CD8-positive, alpha-beta memory T cell (primary cell): ENCODE data around the gene KLB. TPM values are rescaled to one million over a fixed set of nuclear protein-coding genes. Genes with fewer than 3 reads are reported as not detected.
"Not testable (repeated sequence)": the region's sequence is repeated elsewhere in the genome, so short reads cannot be mapped to it uniquely, and the experiment has no call there.

Experiments
- CTCF ChIA-PET: fragments of 350-600 bp; sonication (Branson Sonifier 250); formaldehyde crosslinking; loops from one replicate; lab custom pipeline; 2021; ENCODE audit warnings: antibody characterized with exemption; lab: Charles Lee
- POLR2A ChIA-PET: fragments of 350-600 bp; sonication (Branson Sonifier 250); formaldehyde crosslinking; loops from one replicate; lab custom pipeline; 2021; ENCODE audit warnings: antibody characterized with exemption; lab: Charles Lee
- DNase-seq, 5 donors: peaks; one replicate each; pipeline versions ENCODE4 v3.0.0 to v3.0.0-alpha.2; 2020 to 2022; ENCODE audit warnings: mixed read lengths in 1 of 5
- H3K27ac ChIP-seq: one replicate; pipeline ENCODE4 v1.7.0; 2013; ENCODE audit warnings: low read depth, mild to moderate bottlenecking, low read length, moderate library complexity
- H3K27me3 ChIP-seq: 2 replicates; pipeline ENCODE4 v1.7.0; 2013; ENCODE audit warnings: low read length, mild to moderate bottlenecking; ENCODE audit not compliant: insufficient read depth, poor library complexity, severe bottlenecking
- H3K36me3 ChIP-seq: 2 replicates; pipeline ENCODE4 v1.7.0; 2013; ENCODE audit warnings: mild to moderate bottlenecking, low read length, moderate library complexity; ENCODE audit not compliant: insufficient read depth
- H3K4me1 ChIP-seq: 2 replicates; pipeline ENCODE4 v1.7.0; 2013; ENCODE audit warnings: mild to moderate bottlenecking, low read length, moderate library complexity; ENCODE audit not compliant: insufficient read depth
- H3K4me3 ChIP-seq: 2 replicates; pipeline ENCODE4 v1.7.0; 2013; ENCODE audit warnings: mild to moderate bottlenecking, low read length
- H3K9me3 ChIP-seq: 2 replicates; pipeline ENCODE4 v1.7.0; 2013; ENCODE audit warnings: mild to moderate bottlenecking, low read length
- H3K27ac Mint-ChIP-seq, 8 donors: one replicate each; pipeline ENCODE4 v1.8.0; 2020 to 2021; ENCODE audit warnings: mixed read lengths in 8 of 8, mild to moderate bottlenecking in 6 of 8, inconsistent platforms in 3 of 8, moderate library complexity in 3 of 8
- H3K27me3 Mint-ChIP-seq, 2 donors: one replicate each; pipeline ENCODE4 v1.8.0; 2020 to 2021; ENCODE audit warnings: mixed read lengths in 2 of 2, mild to moderate bottlenecking in 1 of 2, moderate library complexity in 1 of 2
- H3K36me3 Mint-ChIP-seq, 3 donors: one replicate each; pipeline ENCODE4 v1.8.0; 2020 to 2021; ENCODE audit warnings: mixed read lengths in 3 of 3, inconsistent platforms in 1 of 3, mild to moderate bottlenecking in 1 of 3
- H3K4me1 Mint-ChIP-seq, 3 donors: one replicate each; pipeline ENCODE4 v1.8.0; 2020 to 2021; ENCODE audit warnings: mixed read lengths in 3 of 3, inconsistent platforms in 1 of 3, mild to moderate bottlenecking in 1 of 3
- H3K4me3 Mint-ChIP-seq, 7 donors: one replicate each; pipeline ENCODE4 v1.8.0; 2020 to 2021; ENCODE audit warnings: mixed read lengths in 7 of 7, mild to moderate bottlenecking in 6 of 7, moderate library complexity in 4 of 7, inconsistent platforms in 2 of 7
- H3K9me3 Mint-ChIP-seq, 5 donors: one replicate each; pipeline ENCODE4 v1.8.0; 2020 to 2022; ENCODE audit warnings: mixed read lengths in 5 of 5, mild to moderate bottlenecking in 3 of 5, moderate library complexity in 2 of 5, inconsistent platforms in 1 of 5
- polyA plus RNA-seq: library from polyadenylated mRNA; unstranded; fragments of 300-500 nt; fragmentation: Illumina TruSeq; gene quantifications from one replicate; pipeline ENCODE4 v1.2.3, GENCODE V29; 2021
- total RNA-seq, 2 experiments: library from RNA; stranded (reverse); gene quantifications; one replicate each; pipeline ENCODE4 v1.2.3, GENCODE V29; 2021

Gene KLB
- total and polyA plus RNA-seq, 3 experiments from 2014 or later, result not detected

DNA sequence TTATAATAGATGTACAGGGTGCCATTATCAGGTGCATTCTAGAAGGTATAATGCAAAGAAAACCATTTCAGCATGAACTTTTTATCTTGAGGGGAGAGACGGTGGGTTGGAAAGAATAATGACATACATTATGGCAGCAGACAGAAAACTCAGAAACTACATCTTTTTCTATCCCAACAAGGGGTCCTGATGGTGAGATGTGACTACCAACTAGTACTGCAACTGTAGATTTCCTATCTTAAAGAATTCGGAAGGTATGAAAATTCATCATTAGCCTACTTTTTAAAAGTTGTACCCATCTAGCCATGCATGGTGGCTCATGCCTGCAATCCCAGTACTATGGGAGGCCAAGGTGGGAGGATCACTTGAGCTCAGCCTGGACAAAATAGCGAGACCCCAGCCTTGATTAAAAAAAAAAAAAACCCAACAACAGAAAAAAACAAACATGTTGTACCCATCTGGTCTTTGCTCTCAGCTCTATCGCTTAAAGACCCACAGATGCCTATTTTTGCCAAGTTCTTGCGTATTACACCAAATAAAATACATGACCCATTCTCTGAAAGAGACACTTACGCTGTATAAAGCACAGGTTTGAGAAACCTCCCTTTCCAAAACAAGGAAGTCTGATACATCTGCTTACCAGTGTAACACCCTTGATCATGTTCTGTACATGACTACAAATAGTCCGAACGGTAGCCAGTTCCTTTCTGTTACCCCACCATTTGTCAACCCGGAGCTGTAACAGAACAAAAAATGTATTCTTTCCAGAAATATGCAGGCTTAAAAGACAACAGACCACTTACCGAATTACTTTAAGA lies 50.4 kb downstream of the KLB start:
- H3K27me3 ChIP-seq, result no peaks in the 10 kb centered on the region
- H3K4me3 ChIP-seq, result peak overlapping the region; percentile 85
- ChIA-PET CTCF (interaction anchor here (1.0 to 1.5 kb wide), 2 partner anchors 91 to 525 kb away, joined by 3 to 4 read pairs; partner anchors contain the start of gene RFC1), POLR2A (interaction anchor here (0.7 to 3.2 kb wide), 5 partner anchors 8 to 275 kb away, joined by 3 to 25 read pairs (median 4); partner anchors contain the start of genes RFC1 and WDR19)
- no peaks in the 10 kb centered on the region for H3K9me3 ChIP-seq
- Mint-ChIP-seq H3K4me1 (peaks cover 38 to 64% (median 58%) of the 10 kb centered on the region in 3 donors), H3K27me3 (no peaks in the 10 kb centered on the region), H3K36me3 (peaks cover 5 to 77% (median 26%) of the 10 kb centered on the region in 3 donors), H3K4me3 (peak overlapping the region; percentile 91 to 99 (median 98)), H3K27ac (peak overlapping the region; percentile 88 to 100 (median 100)), H3K9me3 (no peaks in the 10 kb centered on the region)
- H3K4me1 ChIP-seq, result peaks cover 26% of the 10 kb centered on the region
- H3K27ac ChIP-seq, result peak overlapping the region; percentile 99
- DNase-seq, result no peak
- H3K36me3 ChIP-seq, result peaks cover 41% of the 10 kb centered on the region

DNA sequence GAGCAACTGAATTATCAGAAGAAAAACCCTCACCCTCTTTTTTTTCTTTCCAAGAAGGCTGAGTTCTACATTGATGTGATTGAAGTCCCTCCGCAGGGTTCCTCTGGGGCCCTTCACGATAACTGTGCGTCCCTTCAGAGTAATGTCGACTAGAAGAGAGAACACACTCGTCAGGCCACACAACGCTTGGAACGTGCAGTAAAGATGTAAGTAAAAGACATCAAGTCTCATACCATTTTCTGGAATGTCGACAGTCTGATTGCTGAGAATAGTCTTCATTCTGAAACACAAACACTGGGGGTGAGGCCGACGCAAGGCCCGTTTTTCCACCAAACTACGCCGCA lies 51.4 kb downstream of the KLB start:
- peaks cover 31% of the 10 kb centered on the region for H3K36me3 ChIP-seq
- POLR2A ChIA-PET, result interaction anchor here (0.7 to 3.2 kb wide), 10 partner anchors 9 to 413 kb away, joined by 3 to 25 read pairs (median 4); partner anchors contain the start of genes RFC1, SMIM14, UBE2K and UGDH
- not testable (repeated sequence) for DNase-seq, H3K9me3 ChIP-seq, H3K9me3 Mint-ChIP-seq, H3K27me3 ChIP-seq, H3K27me3 Mint-ChIP-seq
- H3K4me1 ChIP-seq, result peaks cover 26% of the 10 kb centered on the region
- Mint-ChIP-seq H3K27ac (peak overlapping the region; percentile 99 to 100 (median 100)), H3K4me1 (peaks cover 38 to 62% (median 57%) of the 10 kb centered on the region in 3 donors), H3K4me3 (peak overlapping the region; percentile 91 to 99 (median 98)), H3K36me3 (peaks cover 5 to 70% (median 21%) of the 10 kb centered on the region in 3 donors)
- H3K27ac ChIP-seq, result peak overlapping the region; percentile 99
- H3K4me3 ChIP-seq, result peak overlapping the region; percentile 85
- CTCF ChIA-PET, result interaction anchor here (1.0 to 1.5 kb wide), 5 partner anchors 11 to 524 kb away, joined by 3 to 5 read pairs (median 4); partner anchors contain the start of genes PDS5A, RFC1 and UBE2K

DNA sequence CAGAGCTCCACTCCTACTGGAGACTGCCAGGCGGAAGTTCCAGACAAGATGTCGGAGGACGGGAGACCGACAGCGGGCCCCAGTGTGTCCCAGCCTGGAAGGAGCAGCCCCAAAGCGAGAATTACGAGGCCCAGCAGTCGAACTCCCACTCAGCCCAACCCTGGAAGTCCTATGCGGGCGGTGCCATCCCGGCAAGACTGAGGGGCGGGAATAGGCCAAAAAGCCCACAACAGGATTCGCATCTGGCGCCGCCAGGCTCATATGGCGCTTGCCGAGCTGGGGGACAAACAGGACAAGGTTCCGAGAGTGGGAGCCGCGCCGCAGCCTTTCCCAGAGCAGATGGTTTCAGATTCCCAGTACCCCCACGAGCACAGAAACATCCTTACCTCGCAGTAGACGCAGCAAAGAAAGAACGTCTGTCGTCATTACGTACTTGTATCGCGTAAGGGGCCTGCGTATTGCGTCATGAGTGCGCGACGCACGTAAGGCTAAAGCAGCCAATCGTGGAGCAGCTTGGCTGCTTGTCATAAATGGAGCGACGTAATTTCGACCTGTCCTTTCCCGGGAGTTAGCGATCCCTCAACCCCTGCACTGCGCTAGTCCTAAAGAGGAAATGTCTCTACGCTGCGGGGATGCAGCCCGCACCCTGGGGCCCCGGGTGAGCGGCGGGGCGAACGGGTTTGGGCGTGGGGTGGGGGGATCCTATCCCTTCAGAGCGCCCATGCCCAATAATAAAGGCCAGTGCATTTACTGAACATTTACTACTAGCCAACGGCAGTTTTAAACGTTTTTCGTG lies 52.0 kb downstream of the KLB start, which contains the start of the genes LIAS and RPL9:
Gene LIAS (plus strand): TSS at position 552 of the 796 bp plus-strand sequence. CDS start 62 bp downstream, at position 614.
Gene RPL9 (minus strand): TSS at position 418 of the 796 bp plus-strand sequence. CDS start 483 bp downstream, outside the sequence.
- peak; percentile 81 to 97 (median 93) for DNase-seq
- no peaks in the 10 kb centered on the region for H3K9me3 ChIP-seq
- H3K27me3 ChIP-seq, result no peaks in the 10 kb centered on the region
- H3K4me3 Mint-ChIP-seq, result peak within 1 kb of the TSS; percentile 91 to 99 (median 98)
- H3K4me1 ChIP-seq, result peaks cover 26% of the 10 kb centered on the region
- peak within 1 kb of the TSS; percentile 99 to 100 (median 100) for H3K27ac Mint-ChIP-seq
- peaks cover 5 to 70% (median 22%) of the 10 kb centered on the region in 3 donors for H3K36me3 Mint-ChIP-seq
- no peaks in the 10 kb centered on the region for H3K27me3 Mint-ChIP-seq
- CTCF ChIA-PET, result interaction anchor here (0.6 to 2.4 kb wide), 7 partner anchors 10 to 523 kb away, joined by 3 to 14 read pairs (median 4); partner anchors contain the start of genes PDS5A, RFC1 and UBE2K
- H3K9me3 Mint-ChIP-seq, result no peaks in the 10 kb centered on the region
- POLR2A ChIA-PET, result interaction anchor here (0.5 to 3.2 kb wide), 12 partner anchors 8 to 413 kb away, joined by 3 to 25 read pairs (median 4); partner anchors contain the start of genes RFC1, SMIM14, UBE2K and UGDH
- peak within 1 kb of the TSS; percentile 99 for H3K27ac ChIP-seq
- peaks cover 38 to 57% (median 57%) of the 10 kb centered on the region in 3 donors for H3K4me1 Mint-ChIP-seq
- H3K4me3 ChIP-seq, result peak within 1 kb of the TSS; percentile 85
- peaks cover 25% of the 10 kb centered on the region for H3K36me3 ChIP-seq

DNA sequence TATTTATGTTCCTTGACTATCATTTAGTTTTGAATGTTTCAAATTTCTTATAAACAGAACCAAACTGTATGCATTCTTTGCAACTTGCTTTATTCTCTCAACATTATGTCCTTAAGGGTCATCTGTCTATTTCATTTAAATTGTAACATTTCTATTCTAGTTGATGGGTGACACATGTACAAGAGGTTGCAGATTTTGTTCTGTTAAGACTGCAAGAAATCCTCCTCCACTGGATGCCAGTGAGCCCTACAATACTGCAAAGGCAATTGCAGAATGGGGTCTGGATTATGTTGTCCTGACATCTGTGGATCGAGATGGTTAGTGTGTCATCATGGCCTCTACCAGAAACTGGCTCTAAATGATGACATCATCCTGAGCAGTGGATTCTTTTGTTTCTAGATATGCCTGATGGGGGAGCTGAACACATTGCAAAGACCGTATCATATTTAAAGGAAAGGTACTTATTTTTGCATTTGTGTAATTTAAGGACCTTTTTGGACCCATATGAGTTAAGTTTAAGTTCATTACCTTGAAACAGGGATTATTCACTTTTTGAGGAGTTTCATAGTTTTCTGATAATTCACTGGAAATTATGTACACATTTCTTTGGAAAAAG lies 58.3 kb downstream of the KLB start:
- Mint-ChIP-seq H3K9me3 (no peaks in the 10 kb centered on the region), H3K4me3 (peak overlapping the region in 1 of 7 donors; percentile 28), H3K36me3 (peaks cover 0 to 41% (median 11%) of the 10 kb centered on the region in 3 donors), H3K27ac (peak overlapping the region in 1 of 8 donors; percentile 56), H3K4me1 (peaks cover 3 to 16% (median 8%) of the 10 kb centered on the region in 3 donors), H3K27me3 (no peaks in the 10 kb centered on the region)
- H3K27ac ChIP-seq, result no peak overlapping the region
- H3K4me1 ChIP-seq, result peaks cover 5% of the 10 kb centered on the region
- H3K9me3 ChIP-seq, result no peaks in the 10 kb centered on the region
- no peak for DNase-seq
- H3K36me3 ChIP-seq, result peaks cover 3% of the 10 kb centered on the region
- ChIA-PET POLR2A (no interaction called here), CTCF (no interaction called here)
- H3K27me3 ChIP-seq, result no peaks in the 10 kb centered on the region
- H3K4me3 ChIP-seq, result no peak overlapping the region

DNA sequence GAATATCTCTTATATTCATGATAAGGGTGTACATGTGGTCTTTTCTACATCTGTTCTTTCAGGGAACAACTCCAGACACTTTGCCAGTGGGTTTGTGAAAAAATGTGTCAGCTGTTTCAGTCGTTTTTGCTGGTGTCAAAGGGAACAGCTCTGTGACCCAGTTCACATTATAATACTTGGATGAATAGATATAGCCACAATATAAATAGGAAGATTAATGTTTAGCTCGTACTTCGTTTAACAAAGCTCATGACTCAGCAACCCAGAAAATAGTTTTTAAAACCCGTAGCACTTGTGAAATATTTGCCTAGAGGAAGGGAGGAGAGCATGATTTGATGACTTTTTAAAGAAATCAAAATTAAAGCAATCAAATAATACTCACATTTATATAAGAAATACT lies 60.0 kb downstream of the KLB start:
- ChIA-PET CTCF (interaction anchor here (0.6 to 1.7 kb wide), 2 partner anchors 16 to 512 kb away, joined by 4 read pairs; no protein-coding TSS in a partner anchor), POLR2A (interaction anchor here (1.1 kb wide), 1 partner anchor 9 kb away, joined by 3 read pairs; no protein-coding TSS in a partner anchor)
- H3K9me3 Mint-ChIP-seq, result no peaks in the 10 kb centered on the region

DNA sequence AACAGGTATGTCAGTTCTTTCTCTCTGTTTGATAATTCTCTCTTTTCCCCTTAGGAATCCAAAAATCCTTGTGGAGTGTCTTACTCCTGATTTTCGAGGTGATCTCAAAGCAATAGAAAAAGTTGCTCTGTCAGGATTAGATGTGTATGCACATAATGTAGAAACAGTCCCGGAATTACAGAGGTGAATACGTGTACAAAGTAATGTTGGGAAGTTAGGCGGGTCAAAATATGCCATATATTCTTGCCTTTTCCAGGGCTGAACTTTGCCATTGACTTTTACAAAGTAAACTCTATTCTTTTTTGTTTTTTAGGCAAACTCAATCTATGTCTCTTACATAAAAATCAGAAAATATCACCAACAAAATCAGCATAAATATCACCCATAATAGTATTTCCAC lies 60.7 kb downstream of the KLB start:
- Mint-ChIP-seq H3K4me1 (peaks cover 0 to 4% (median 1%) of the 10 kb centered on the region in 3 donors), H3K27ac (no peak overlapping the region), H3K27me3 (no peaks in the 10 kb centered on the region), H3K9me3 (no peaks in the 10 kb centered on the region), H3K36me3 (peaks cover 0 to 48% (median 17%) of the 10 kb centered on the region in 3 donors), H3K4me3 (no peak overlapping the region)
- H3K27ac ChIP-seq, result no peak overlapping the region
- ChIA-PET POLR2A (interaction anchor here (1.1 kb wide), 1 partner anchor 9 kb away, joined by 3 read pairs; no protein-coding TSS in a partner anchor), CTCF (interaction anchor here (1.7 kb wide), 1 partner anchor 511 kb away, joined by 4 read pairs; no protein-coding TSS in a partner anchor)
- H3K36me3 ChIP-seq, result peaks cover 3% of the 10 kb centered on the region
- no peak for DNase-seq
- no peaks in the 10 kb centered on the region for H3K9me3 ChIP-seq
- no peak overlapping the region for H3K4me3 ChIP-seq
- H3K27me3 ChIP-seq, result no peaks in the 10 kb centered on the region
- peaks cover 4% of the 10 kb centered on the region for H3K4me1 ChIP-seq

More for the DNA sequence above, 60.0 kb downstream of the KLB start:
- no peaks in the 10 kb centered on the region for H3K9me3 ChIP-seq
- Mint-ChIP-seq H3K27me3 (no peaks in the 10 kb centered on the region), H3K36me3 (peaks cover 0 to 42% (median 16%) of the 10 kb centered on the region in 3 donors), H3K4me1 (peaks cover 0 to 4% (median 1%) of the 10 kb centered on the region in 3 donors), H3K27ac (no peak overlapping the region), H3K4me3 (no peak overlapping the region)
- no peak overlapping the region for H3K4me3 ChIP-seq
- no peak for DNase-seq
- no peak overlapping the region for H3K27ac ChIP-seq
- no peaks in the 10 kb centered on the region for H3K27me3 ChIP-seq
- H3K36me3 ChIP-seq, result peaks cover 3% of the 10 kb centered on the region
- peaks cover 4% of the 10 kb centered on the region for H3K4me1 ChIP-seq
